Measurements from ENCODE around the gene ABI2.
"Not testable (repeated sequence)": the region's sequence is repeated elsewhere in the genome, so short reads cannot be mapped to it uniquely, and the experiment has no call there.

Gene ABI2

GRCh38 chr2:203407496-203407895 is 79.3 kb downstream of the ABI2 start:
- ChIA-PET POLR2A (no interaction called here), CTCF (no interaction called here)
- DNase-seq (ENCODE audit: extremely low spot score): no peak
- no peak for TF ChIP-seq TARDBP (IDR thresholded peaks at IDR 0.05)
- TF ChIP-seq SP1 (IDR thresholded peaks at IDR 0.05): no peak
- no peak for TF ChIP-seq HDGF (IDR thresholded peaks at IDR 0.05; ENCODE audit: borderline replicate concordance)

GRCh38 chr2:203412546-203413331 is 84.5 kb downstream of the ABI2 start:
- CTCF ChIA-PET: no interaction called here
- DNase-seq (ENCODE audit: extremely low spot score): no peak
- POLR2A ChIA-PET: no interaction called here
- TF ChIP-seq ARNT (IDR thresholded peaks at IDR 0.05): no peak
- TF ChIP-seq PKNOX1 (IDR thresholded peaks at IDR 0.05): no peak
- TF ChIP-seq LEF1 (IDR thresholded peaks at IDR 0.05; ENCODE audit: borderline replicate concordance): no peak
- TF ChIP-seq NFRKB (IDR thresholded peaks at IDR 0.05): no peak
- no peak for TF ChIP-seq ELF4 (IDR thresholded peaks at IDR 0.05)
- TF ChIP-seq CTBP1 (IDR thresholded peaks at IDR 0.05; ENCODE audit: borderline replicate concordance): no peak
- no peak for TF ChIP-seq SP1 (IDR thresholded peaks at IDR 0.05)
- no peak for TF ChIP-seq TARDBP (IDR thresholded peaks at IDR 0.05)
- no peak for TF ChIP-seq FOXA1 (IDR thresholded peaks at IDR 0.05)
- TF ChIP-seq FOXK2 (IDR thresholded peaks at IDR 0.05): no peak
- no peak for TF ChIP-seq ZNF384 (IDR thresholded peaks at IDR 0.05)
- no peak for TF ChIP-seq BHLHE40 (IDR thresholded peaks at IDR 0.05; ENCODE audit: borderline replicate concordance)
- TF ChIP-seq L3MBTL2 (conservative IDR thresholded peaks at IDR 0.05): no peak
- no peak for TF ChIP-seq FOXM1 (IDR thresholded peaks at IDR 0.05; ENCODE audit: borderline replicate concordance)
- no peak for TF ChIP-seq SUZ12 (IDR thresholded peaks at IDR 0.05)
- TF ChIP-seq HDGF (IDR thresholded peaks at IDR 0.05; ENCODE audit: borderline replicate concordance): no peak

- ChIA-PET POLR2A (no interaction called here), CTCF (no interaction called here)
- TF ChIP-seq ARNT (IDR thresholded peaks at IDR 0.05) (no peak), SUZ12 (IDR thresholded peaks at IDR 0.05) (no peak), TARDBP (IDR thresholded peaks at IDR 0.05) (no peak), FOXA1 (IDR thresholded peaks at IDR 0.05) (no peak), HDGF (IDR thresholded peaks at IDR 0.05; ENCODE audit: borderline replicate concordance) (no peak), SP1 (IDR thresholded peaks at IDR 0.05) (no peak), FOXM1 (IDR thresholded peaks at IDR 0.05; ENCODE audit: borderline replicate concordance) (no peak), ELF4 (IDR thresholded peaks at IDR 0.05) (no peak), LEF1 (IDR thresholded peaks at IDR 0.05; ENCODE audit: borderline replicate concordance) (no peak), ZNF384 (IDR thresholded peaks at IDR 0.05) (no peak), BHLHE40 (IDR thresholded peaks at IDR 0.05; ENCODE audit: borderline replicate concordance) (no peak), NFRKB (IDR thresholded peaks at IDR 0.05) (no peak), L3MBTL2 (conservative IDR thresholded peaks at IDR 0.05) (no peak)
- no peak for DNase-seq (ENCODE audit: extremely low spot score)
Observed at GRCh38 chr2:203413796-203414195, 85.6 kb downstream of the ABI2 start.

GRCh38 chr2:203418271-203418670 is 90.1 kb downstream of the ABI2 start:
- ChIA-PET CTCF (no interaction called here), POLR2A (no interaction called here)
- TF ChIP-seq ARNT (IDR thresholded peaks at IDR 0.05): no peak
- TF ChIP-seq FOXK2 (IDR thresholded peaks at IDR 0.05): no peak
- TF ChIP-seq FOXM1 (IDR thresholded peaks at IDR 0.05; ENCODE audit: borderline replicate concordance): no peak
- TF ChIP-seq FOXA1 (IDR thresholded peaks at IDR 0.05): no peak
- no peak for TF ChIP-seq SP1 (IDR thresholded peaks at IDR 0.05)
- no peak for TF ChIP-seq LEF1 (IDR thresholded peaks at IDR 0.05; ENCODE audit: borderline replicate concordance)
- TF ChIP-seq CTBP1 (IDR thresholded peaks at IDR 0.05; ENCODE audit: borderline replicate concordance): no peak
- TF ChIP-seq ZNF384 (IDR thresholded peaks at IDR 0.05): no peak
- TF ChIP-seq NFRKB (IDR thresholded peaks at IDR 0.05): no peak
- no peak for TF ChIP-seq SUZ12 (IDR thresholded peaks at IDR 0.05)
- no peak for TF ChIP-seq HDGF (IDR thresholded peaks at IDR 0.05; ENCODE audit: borderline replicate concordance)
- TF ChIP-seq BHLHE40 (IDR thresholded peaks at IDR 0.05; ENCODE audit: borderline replicate concordance): no peak
- TF ChIP-seq PKNOX1 (IDR thresholded peaks at IDR 0.05): no peak
- TF ChIP-seq TARDBP (IDR thresholded peaks at IDR 0.05): no peak

GRCh38 chr2:203427061-203427460 is 98.9 kb downstream of the ABI2 start:
- ChIA-PET POLR2A (no interaction called here), CTCF (interaction anchor here (0.6 to 0.7 kb wide), 3 partner anchors 13 to 247 kb away, joined by 4 to 8 read pairs (median 5); no protein-coding TSS in a partner anchor)
- TF ChIP-seq PKNOX1 (IDR thresholded peaks at IDR 0.05) (no peak), FOXA1 (IDR thresholded peaks at IDR 0.05) (no peak), SUZ12 (IDR thresholded peaks at IDR 0.05) (no peak), ELF4 (IDR thresholded peaks at IDR 0.05) (no peak), CTBP1 (IDR thresholded peaks at IDR 0.05; ENCODE audit: borderline replicate concordance) (no peak), SP1 (IDR thresholded peaks at IDR 0.05) (no peak), LEF1 (IDR thresholded peaks at IDR 0.05; ENCODE audit: borderline replicate concordance) (no peak), FOXM1 (IDR thresholded peaks at IDR 0.05; ENCODE audit: borderline replicate concordance) (no peak), FOXK2 (IDR thresholded peaks at IDR 0.05) (no peak), BHLHE40 (IDR thresholded peaks at IDR 0.05; ENCODE audit: borderline replicate concordance) (no peak), L3MBTL2 (conservative IDR thresholded peaks at IDR 0.05) (no peak), ZNF384 (IDR thresholded peaks at IDR 0.05) (no peak), TARDBP (IDR thresholded peaks at IDR 0.05) (no peak), NFRKB (IDR thresholded peaks at IDR 0.05) (no peak), HDGF (IDR thresholded peaks at IDR 0.05; ENCODE audit: borderline replicate concordance) (no peak), ARNT (IDR thresholded peaks at IDR 0.05) (no peak)
- DNase-seq (ENCODE audit: extremely low spot score): no peak

More at GRCh38 chr2:203418271-203418670, 90.1 kb downstream of the ABI2 start:
- DNase-seq (ENCODE audit: extremely low spot score): no peak

GRCh38 chr2:203429643-203430042 is 101.4 kb downstream of the ABI2 start:
- CTCF ChIA-PET; DNase-seq (ENCODE audit: extremely low spot score): not testable (repeated sequence)

More at GRCh38 chr2:203429643-203430042, 101.4 kb downstream of the ABI2 start:
- POLR2A ChIA-PET: not testable (repeated sequence)

Data from HEK293T (cell line).